Effector CD8-positive, alpha-beta T cell (primary cell): ENCODE results near the gene ITK.
"Not testable (repeated sequence)": the region's sequence is repeated elsewhere in the genome, so short reads cannot be mapped to it uniquely, and the experiment has no call there.

ENCODE experiments used
- DNase-seq: peaks from one replicate; lab custom pipeline; 2025; lab: John Stamatoyannopoulos, UW

ITK gene

GRCh38 chr5:157167214-157167621 is 13.4 kb upstream of the ITK start:
- DNase-seq: no peak

- no peak for DNase-seq
Observed at GRCh38 chr5:157168286-157168685, 12.4 kb upstream of the ITK start.

GRCh38 chr5:157172403-157172802 is 8.2 kb upstream of the ITK start:
- DNase-seq: peak; percentile 50

GRCh38 chr5:157175071-157175612 is 5.5 kb upstream of the ITK start:
- DNase-seq: no peak

GRCh38 chr5:157177953-157178352 is 2.7 kb upstream of the ITK start:
- no peak for DNase-seq

- DNase-seq: no peak
Observed at GRCh38 chr5:157178966-157179365, 1.7 kb upstream of the ITK start.

- no peak for DNase-seq
Observed at GRCh38 chr5:157182143-157182757, 1.6 kb downstream of the ITK start.

- DNase-seq: no peak
Observed at GRCh38 chr5:157184117-157184670, 3.6 kb downstream of the ITK start.

- DNase-seq: not testable (repeated sequence)
Observed at GRCh38 chr5:157185122-157185521, 4.5 kb downstream of the ITK start.

GRCh38 chr5:157186309-157187045 is 5.8 kb downstream of the ITK start:
- DNase-seq: no peak

GRCh38 chr5:157187046-157187754 is 6.6 kb downstream of the ITK start:
- no peak for DNase-seq

GRCh38 chr5:157188270-157188669 is 7.6 kb downstream of the ITK start:
- no peak for DNase-seq

- no peak for DNase-seq
Observed at GRCh38 chr5:157189223-157189622, 8.6 kb downstream of the ITK start.

- peak; percentile 18 for DNase-seq
Observed at GRCh38 chr5:157193699-157194424, 13.2 kb downstream of the ITK start.

- DNase-seq: no peak
Observed at GRCh38 chr5:157196045-157196444, 15.4 kb downstream of the ITK start.

- no peak for DNase-seq
Observed at GRCh38 chr5:157197086-157197485, 16.4 kb downstream of the ITK start.

- DNase-seq: peak; percentile 12
Observed at GRCh38 chr5:157198277-157198986, 17.8 kb downstream of the ITK start.

GRCh38 chr5:157201857-157202256 is 21.2 kb downstream of the ITK start:
- no peak for DNase-seq

GRCh38 chr5:157203417-157203816 is 22.8 kb downstream of the ITK start:
- no peak for DNase-seq

- no peak for DNase-seq
Observed at GRCh38 chr5:157204765-157205164, 24.1 kb downstream of the ITK start.

GRCh38 chr5:157205708-157206107 is 25.1 kb downstream of the ITK start:
- no peak for DNase-seq
